ENCODE measurements around the gene DPH1.

DPH1 gene

GRCh38 chr17:2076087-2076984, 46.4 kb downstream of the DPH1 start:
- no peak for DNase-seq (ENCODE audit: low read depth in 1 of 2, low spot score in 1 of 2)

DNA sequence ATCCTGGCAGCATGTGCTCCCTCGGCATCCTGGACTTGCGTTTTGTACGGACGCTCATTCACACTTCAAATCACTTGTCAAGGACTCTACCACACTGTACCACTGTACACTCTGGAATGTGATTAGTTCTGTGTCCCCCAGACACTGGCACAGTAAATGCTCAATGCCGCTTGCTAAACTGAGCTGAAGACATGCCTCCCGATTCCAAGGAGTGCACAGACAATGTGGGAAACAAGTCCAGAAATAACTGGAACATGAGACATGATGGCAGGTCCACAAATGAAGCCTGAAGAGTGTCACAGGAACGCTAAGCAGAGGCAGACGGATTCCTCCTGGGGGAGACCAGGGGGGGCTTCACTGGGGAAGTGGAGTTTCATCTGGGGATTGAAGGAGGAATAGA, 47.1 kb downstream of the DPH1 start:
- no peak for DNase-seq (ENCODE audit: low read depth in 1 of 2, low spot score in 1 of 2)

- no peak for DNase-seq (ENCODE audit: low read depth in 1 of 2, low spot score in 1 of 2)
Measured at GRCh38 chr17:2081564-2081963, 51.6 kb downstream of the DPH1 start.

DNA sequence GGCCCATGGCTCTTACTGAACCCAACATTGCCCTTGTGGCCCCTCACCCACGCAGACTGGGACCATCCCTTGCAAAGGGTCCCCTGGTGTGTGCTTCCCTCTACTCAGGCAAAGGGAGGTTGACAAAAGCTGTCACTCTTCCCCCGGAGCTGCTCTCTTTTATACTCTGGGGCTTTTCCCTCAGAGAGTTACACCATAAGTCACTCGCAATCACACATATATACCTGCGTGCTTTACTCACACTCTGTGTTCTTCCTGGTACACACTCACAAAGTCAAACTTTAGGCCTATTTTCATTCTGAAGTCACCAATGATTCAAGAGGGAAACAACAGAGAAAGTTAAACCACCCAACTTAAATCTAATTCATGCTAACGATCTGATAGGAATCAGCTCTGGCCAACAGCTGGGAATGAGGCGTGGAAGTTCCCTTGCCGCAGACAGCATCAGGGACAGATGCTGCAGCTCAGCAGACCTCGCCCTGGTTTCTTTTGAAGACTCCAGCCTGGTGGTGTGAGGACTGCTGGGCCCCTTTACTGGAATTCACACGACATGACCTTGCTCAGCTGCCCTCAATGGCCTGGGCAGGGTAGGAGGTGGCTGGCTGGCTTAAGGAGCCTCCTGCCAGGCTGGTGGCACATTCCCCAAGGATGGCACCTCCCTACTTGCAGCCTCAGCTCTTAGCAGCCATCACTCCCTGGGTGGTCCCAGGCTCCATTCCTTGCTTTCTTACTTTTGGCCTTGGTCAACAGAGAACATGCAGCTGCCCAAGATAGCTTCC, 52.2 kb downstream of the DPH1 start:
- no peak for DNase-seq (ENCODE audit: low read depth in 1 of 2, low spot score in 1 of 2)

GRCh38 chr17:2083613-2084035, 53.7 kb downstream of the DPH1 start:
- DNase-seq (ENCODE audit: low read depth in 1 of 2, low spot score in 1 of 2): no peak

DNA sequence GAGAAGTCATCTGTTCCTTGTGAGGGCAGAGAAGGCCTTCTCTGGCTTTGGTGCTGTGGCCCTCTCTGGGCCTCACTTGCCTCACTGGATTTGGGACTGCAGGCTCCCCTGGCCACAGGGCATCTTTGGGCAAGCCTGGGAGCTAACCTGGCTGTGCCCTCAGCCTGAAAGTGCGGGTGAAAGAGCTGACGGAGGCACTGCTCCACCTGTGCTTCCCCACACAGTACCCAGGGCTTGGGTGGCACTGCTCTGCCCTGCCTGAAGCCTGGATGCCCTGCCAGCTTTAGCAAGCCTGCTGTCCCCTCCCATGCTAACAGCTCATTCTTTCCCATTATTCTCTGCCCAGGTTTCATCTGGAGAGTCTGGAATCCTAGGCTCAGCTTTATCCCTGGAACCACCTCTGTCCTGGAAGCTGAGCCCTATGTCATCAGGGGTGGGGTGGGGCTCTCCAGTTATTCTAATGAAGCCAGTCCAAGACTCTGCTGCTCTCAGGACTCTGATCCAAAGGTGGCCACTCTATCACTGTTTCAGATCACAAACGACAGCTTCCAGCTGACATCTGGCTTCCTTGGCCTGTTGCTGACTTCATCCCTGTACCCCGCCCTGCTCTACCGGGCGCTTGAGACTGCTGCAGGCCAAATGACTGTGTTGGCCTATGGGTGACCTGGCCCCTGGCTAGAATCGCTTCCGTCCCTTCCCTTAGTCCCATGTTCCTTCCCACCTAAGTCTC, 54.2 kb downstream of the DPH1 start:
- no peak for DNase-seq (ENCODE audit: low read depth in 1 of 2, low spot score in 1 of 2)

DNA sequence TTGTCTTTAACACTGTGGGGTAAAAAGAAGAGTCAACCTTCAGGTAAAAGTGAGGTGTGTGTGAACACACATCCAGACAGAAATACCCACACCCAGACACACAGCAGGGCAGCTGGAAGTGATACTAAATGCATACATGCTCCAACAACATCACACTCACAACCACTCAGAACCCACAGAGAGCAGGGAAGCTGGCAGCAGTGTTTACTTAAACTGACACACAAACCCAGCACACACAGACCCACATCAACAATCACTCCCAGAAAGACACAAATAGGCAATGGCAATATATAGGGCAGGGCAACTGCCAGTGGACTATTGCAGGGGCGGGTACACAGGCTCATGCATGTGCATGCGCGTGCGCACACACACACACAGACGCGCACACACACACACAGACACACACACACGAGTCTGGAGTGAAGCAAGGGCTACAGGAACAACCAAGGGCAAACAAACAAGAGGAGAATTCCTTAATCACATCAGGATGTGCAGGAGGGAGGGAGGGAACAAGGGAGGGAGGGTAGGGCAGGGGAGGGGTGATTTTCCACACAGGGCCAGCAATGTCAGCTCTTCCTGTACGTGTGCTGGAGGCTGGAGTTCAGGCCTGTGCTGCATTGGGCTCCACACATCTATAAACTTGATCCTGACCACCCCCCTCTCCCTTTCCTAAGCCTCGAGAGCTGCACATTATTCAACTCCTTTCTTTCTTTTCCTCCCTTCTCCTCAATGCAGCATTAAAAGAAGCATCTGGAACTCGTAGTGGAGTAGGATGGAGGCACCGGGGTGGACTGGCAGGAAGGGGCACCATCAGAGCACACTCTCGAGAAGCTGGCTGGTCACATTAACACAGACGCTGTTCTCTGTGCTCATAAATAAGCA, 55.1 kb downstream of the DPH1 start:
- no peak for DNase-seq (ENCODE audit: low read depth in 1 of 2, low spot score in 1 of 2)

- DNase-seq (ENCODE audit: low read depth in 1 of 2, low spot score in 1 of 2): no peak
Measured at GRCh38 chr17:2085648-2085949, 55.6 kb downstream of the DPH1 start.

DNA sequence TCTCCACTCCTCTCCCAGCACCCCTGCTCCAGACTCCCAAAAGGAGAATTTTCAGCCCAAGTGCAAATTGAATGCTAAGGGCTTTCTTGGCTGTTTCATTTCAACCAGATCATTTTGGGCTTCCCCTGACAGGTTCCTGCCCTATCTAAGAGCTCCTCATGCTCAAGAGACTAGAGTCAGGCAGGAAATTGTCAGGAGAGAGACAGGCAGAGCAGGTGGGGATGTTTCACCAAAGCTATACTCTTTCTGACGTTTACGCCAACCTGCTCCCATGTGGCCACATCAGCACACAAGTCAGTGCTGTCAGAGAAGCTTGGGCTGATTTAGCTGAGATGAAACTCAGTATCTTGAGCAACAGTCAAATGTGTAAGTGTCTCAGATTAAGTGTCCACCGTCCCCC, 56.4 kb downstream of the DPH1 start:
- no peak for DNase-seq (ENCODE audit: low read depth in 1 of 2, low spot score in 1 of 2)

DNA sequence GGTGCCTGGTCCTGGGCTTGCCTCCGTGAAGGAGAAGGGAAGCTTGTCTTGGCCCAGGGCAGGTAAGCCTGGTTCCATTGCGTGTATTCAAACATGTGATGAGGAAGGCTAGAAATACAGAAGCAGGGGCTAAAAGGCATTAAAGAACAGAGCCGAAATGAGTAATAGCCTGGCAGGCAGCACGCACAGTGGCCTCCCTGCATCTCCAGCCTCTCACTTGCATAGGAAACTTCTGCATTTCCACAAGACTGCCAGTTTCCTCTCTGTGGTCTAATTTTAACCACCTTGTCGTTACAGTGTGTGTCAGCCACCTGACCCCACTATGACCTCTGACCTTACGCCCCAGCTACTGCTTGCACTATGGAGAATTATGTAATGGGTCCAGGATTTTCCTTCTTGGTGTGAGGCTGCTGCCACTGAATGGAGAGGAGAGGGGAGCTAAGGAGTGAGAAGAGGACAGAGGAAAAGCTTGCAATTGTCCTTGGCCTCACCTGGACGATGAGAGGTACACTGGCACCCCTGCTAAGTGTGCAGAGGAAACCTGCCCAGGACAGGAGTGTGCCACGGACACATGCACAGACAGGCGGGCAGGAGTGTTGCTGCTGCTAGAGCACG, 57.8 kb downstream of the DPH1 start:
- DNase-seq (ENCODE audit: low read depth in 1 of 2, low spot score in 1 of 2): no peak

- DNase-seq (ENCODE audit: low read depth in 1 of 2, low spot score in 1 of 2): no peak
Measured at GRCh38 chr17:2089021-2089422, 59.1 kb downstream of the DPH1 start.

- DNase-seq (ENCODE audit: low read depth in 1 of 2, low spot score in 1 of 2): no peak
Measured at GRCh38 chr17:2090210-2090641, 60.3 kb downstream of the DPH1 start.

- DNase-seq (ENCODE audit: low read depth in 1 of 2, low spot score in 1 of 2): no peak
Measured at GRCh38 chr17:2090804-2091534, 61.0 kb downstream of the DPH1 start.

DNA sequence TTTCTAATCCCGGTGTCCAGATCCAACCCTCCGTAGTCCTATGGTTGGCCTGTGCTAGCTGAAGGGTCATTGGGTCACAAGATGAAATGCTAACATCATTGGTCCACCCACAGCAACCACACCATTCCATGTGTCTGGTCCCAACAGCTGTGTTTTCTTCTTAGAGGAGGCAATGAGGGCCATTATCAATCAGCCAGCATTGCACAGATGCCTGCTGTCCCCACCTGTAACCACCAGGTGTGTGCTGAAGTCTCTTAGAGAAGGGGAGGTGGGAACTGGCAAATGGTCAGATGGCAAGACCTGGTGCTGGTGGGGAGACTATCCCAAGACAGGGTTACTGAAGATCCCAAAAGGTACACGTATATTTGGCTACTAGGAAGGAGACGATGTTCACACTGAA, 62.3 kb downstream of the DPH1 start:
- DNase-seq (ENCODE audit: low read depth in 1 of 2, low spot score in 1 of 2): no peak

DNA sequence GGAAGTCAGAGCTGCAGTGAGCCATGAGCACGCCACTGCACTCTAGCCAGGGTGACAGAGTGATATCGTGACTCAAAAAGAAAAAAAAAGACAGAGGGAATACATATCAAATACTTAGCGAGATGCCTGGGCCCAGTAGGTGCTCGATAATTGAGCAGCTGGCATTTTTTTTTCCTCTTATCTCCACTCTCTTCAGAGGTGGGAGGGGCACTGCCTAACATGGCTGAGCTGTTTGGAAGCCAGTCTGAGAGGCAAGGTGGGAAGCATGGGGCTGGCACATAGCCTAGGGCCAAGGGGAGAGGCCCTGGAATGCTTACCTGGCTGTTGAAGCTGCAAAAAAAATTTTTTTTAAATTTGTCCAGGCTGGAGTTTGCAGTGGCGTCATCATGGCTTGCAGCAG, 63.4 kb downstream of the DPH1 start:
- no peak for DNase-seq (ENCODE audit: low read depth in 1 of 2, low spot score in 1 of 2)
